SK-N-SH (cell line): ENCODE results near the gene PLS3. TPM values are rescaled to one million over a fixed set of nuclear protein-coding genes. Genes with fewer than 3 reads are reported as not detected.

ENCODE experiments used
- CTCF ChIA-PET: fragments of 300-600, 350-600 bp; formaldehyde crosslinking; extraction: SDS; loops from one replicate; lab custom pipeline; 2021; lab: Yijun Ruan, JAX
- POLR2A ChIA-PET: fragments of 350-600 bp; sonication (Branson Sonifier 250); formaldehyde crosslinking; extraction: SDS; loops from one replicate; lab custom pipeline; 2020; ENCODE audit warnings: antibody characterized with exemption, inconsistent platforms; lab: Yijun Ruan, JAX
- DNase-seq: peaks from one replicate; pipeline ENCODE4 v3.0.0; 2012
- H2AFZ ChIP-seq: fragments of 200-600 bp; sonication (generic); 2 replicates; pipeline ENCODE4 v1.8.1; 2016; ENCODE audit warnings: antibody characterized with exemption, mild to moderate bottlenecking, low read depth
- H3F3A ChIP-seq: fragments of 200-600 bp; sonication (generic); replicated peaks from 2 replicates; pipeline ENCODE3; 2016; ENCODE audit warnings: antibody characterized with exemption, mild to moderate bottlenecking; ENCODE audit not compliant: insufficient read depth
- H3K27ac ChIP-seq, 2 experiments: fragments of 200-500 bp in 1 of 2; fragments of 200-600 bp in 1 of 2; sonication (Bioruptor generic) in 1 of 2; sonication (generic), shearing (Covaris generic) in 1 of 2; 2 replicates each; pipeline versions ENCODE4 v1.5.1 to v1.6.1; 2014 to 2016; ENCODE audit warnings: low read depth in 2 of 2, inconsistent platforms in 1 of 2, low read length in 1 of 2, mild to moderate bottlenecking in 1 of 2, mixed read lengths in 1 of 2
- H3K27me3 ChIP-seq: fragments of 200-600 bp; sonication (generic), shearing (Covaris generic); 2 replicates; pipeline ENCODE4 v1.6.1; 2016; ENCODE audit warnings: mixed run types; ENCODE audit not compliant: insufficient read depth
- H3K36me3 ChIP-seq, 2 experiments: fragments of 200-500 bp in 1 of 2; fragments of 200-600 bp in 1 of 2; sonication (Bioruptor generic) in 1 of 2; sonication (generic) in 1 of 2; replicated peaks in 1 of 2; 2 replicates each; pipeline versions ENCODE3 to v1.5.1; 2014 to 2016; ENCODE audit warnings: low read length in 1 of 2, mild to moderate bottlenecking in 1 of 2; ENCODE audit not compliant: insufficient read depth in 2 of 2, control insufficient read depth in 1 of 2
- H3K4me1 ChIP-seq, 2 experiments: fragments of 200-500 bp in 1 of 2; fragments of 200-600 bp in 1 of 2; sonication (Bioruptor generic) in 1 of 2; sonication (generic), shearing (Covaris generic) in 1 of 2; 2 replicates each; pipeline versions ENCODE4 v1.5.1 to v1.6.1; 2014 to 2016; ENCODE audit warnings: low read depth in 1 of 2, low read length in 1 of 2, mixed run types in 1 of 2; ENCODE audit not compliant: insufficient read depth in 2 of 2, control insufficient read depth in 1 of 2
- H3K4me2 ChIP-seq: fragments of 200-600 bp; sonication (generic), shearing (Covaris generic); 2 replicates; pipeline ENCODE4 v1.6.1; 2017; ENCODE audit warnings: mixed run types
- H3K4me3 ChIP-seq, 2 experiments: fragments of 200-500 bp in 1 of 2; fragments of 200-600 bp in 1 of 2; sonication (Bioruptor generic) in 1 of 2; sonication (generic), shearing (Covaris generic) in 1 of 2; 2 replicates each; pipeline versions ENCODE4 v1.5.1 to v1.8.1; 2014 to 2016; ENCODE audit warnings: low read depth in 2 of 2, inconsistent platforms in 1 of 2, low read length in 1 of 2, mild to moderate bottlenecking in 1 of 2, mixed read lengths in 1 of 2, moderate library complexity in 1 of 2
- H3K79me2 ChIP-seq: fragments of 200-600 bp; sonication (generic); 2 replicates; pipeline ENCODE4 v1.8.1; 2017; ENCODE audit warnings: mild to moderate bottlenecking; ENCODE audit not compliant: insufficient read depth
- H3K9ac ChIP-seq: fragments of 200-600 bp; sonication (generic); 2 replicates; pipeline ENCODE4 v1.6.1; 2017; ENCODE audit warnings: mixed run types
- H3K9me2 ChIP-seq: fragments of 200-600 bp; sonication (generic); 2 replicates; pipeline ENCODE4 v1.6.1; 2017; ENCODE audit warnings: mixed run types
- H3K9me3 ChIP-seq: fragments of 200-600 bp; sonication (generic); 2 replicates; pipeline ENCODE4 v1.6.1; 2017; ENCODE audit warnings: mixed run types, mild to moderate bottlenecking, moderate library complexity
- H4K20me1 ChIP-seq: fragments of 200-600 bp; sonication (generic); 2 replicates; pipeline ENCODE4 v1.6.1; 2017; ENCODE audit warnings: mild to moderate bottlenecking, mixed run types; ENCODE audit not compliant: insufficient read depth
- FOSL2 ChIP-seq: IDR thresholded peaks from 2 replicates; pipeline ENCODE4 v1.4.0; 2012; ENCODE audit warnings: low read depth, mild to moderate bottlenecking, moderate library complexity, borderline replicate concordance
- FOXJ3 ChIP-seq: sonication (generic); formaldehyde crosslinking; IDR thresholded peaks from 2 replicates; pipeline ENCODE4 v1.5.1; 2020; ENCODE audit warnings: mild to moderate bottlenecking, missing genetic modification reagents
- FOXM1 ChIP-seq: IDR thresholded peaks from 2 replicates; pipeline ENCODE4 v1.4.0; 2012; ENCODE audit warnings: low read depth, mild to moderate bottlenecking
- GABPA ChIP-seq: IDR thresholded peaks from 2 replicates; pipeline ENCODE4 v1.4.0; 2012; ENCODE audit warnings: low read depth, mild to moderate bottlenecking
- JUND ChIP-seq: IDR thresholded peaks from 2 replicates; pipeline ENCODE4 v1.4.0; 2012
- MEF2A ChIP-seq: IDR thresholded peaks from 2 replicates; pipeline ENCODE4 v1.4.0; 2012; ENCODE audit warnings: low read depth, borderline replicate concordance
- NFIC ChIP-seq: IDR thresholded peaks from 2 replicates; pipeline ENCODE4 v1.4.0; 2012; ENCODE audit warnings: borderline replicate concordance
- POLR2AphosphoS5 ChIP-seq: IDR thresholded peaks from 2 replicates; pipeline ENCODE4 v1.6.1; 2012; ENCODE audit warnings: low read depth, low read length
- RFX5 ChIP-seq: IDR thresholded peaks from 2 replicates; pipeline ENCODE4 v1.6.1; 2012; ENCODE audit warnings: mild to moderate bottlenecking, improper control_type of control experiment, low read length
- RXRA ChIP-seq: IDR thresholded peaks from 2 replicates; pipeline ENCODE4 v1.4.0; 2012; ENCODE audit warnings: low read depth, mild to moderate bottlenecking, borderline replicate concordance
- SMC3 ChIP-seq: IDR thresholded peaks from 2 replicates; pipeline ENCODE4 v1.6.1; 2012; ENCODE audit warnings: low read depth, low read length, improper control_type of control experiment
- YY1 ChIP-seq: IDR thresholded peaks from 2 replicates; pipeline ENCODE4 v1.4.0; 2012; ENCODE audit warnings: low read depth, mild to moderate bottlenecking
- WGBS: methylation state at CpG from one replicate; pipeline ENCODE4 v1.1.6; 2017; ENCODE audit warnings: low lambda C conversion rate; 5-methylcytosine and 5-hydroxymethylcytosine counted together
- polyA plus RNA-seq, 3 experiments: library from polyadenylated mRNA; depleted of rRNA; stranded (reverse); fragments of >200 nt; gene quantifications; 2 replicates each; pipeline ENCODE4 v1.2.3, GENCODE V29; 2012
- TF ChIP-seq, protein P1 (sequence below): IDR thresholded peaks from 2 replicates; pipeline ENCODE4 v1.6.1; 2012; ENCODE audit warnings: mild to moderate bottlenecking, low read depth, low read length, moderate library complexity
- TF ChIP-seq, protein P2 (sequence below): IDR thresholded peaks from 2 replicates; pipeline ENCODE4 v1.4.0; 2012; ENCODE audit warnings: low read depth, borderline replicate concordance
- TF ChIP-seq, protein P3 (sequence below): IDR thresholded peaks from 2 replicates; pipeline ENCODE4; 2012
- TF ChIP-seq, protein P4 (sequence below): IDR thresholded peaks from 2 replicates; pipeline ENCODE4 v1.4.0; 2012; ENCODE audit warnings: low read depth, borderline replicate concordance

The PLS3 gene
- polyA plus RNA-seq, 1 of the 3 experiments (the other 2 are of a cell fraction) = 35.7 TPM

DNA sequence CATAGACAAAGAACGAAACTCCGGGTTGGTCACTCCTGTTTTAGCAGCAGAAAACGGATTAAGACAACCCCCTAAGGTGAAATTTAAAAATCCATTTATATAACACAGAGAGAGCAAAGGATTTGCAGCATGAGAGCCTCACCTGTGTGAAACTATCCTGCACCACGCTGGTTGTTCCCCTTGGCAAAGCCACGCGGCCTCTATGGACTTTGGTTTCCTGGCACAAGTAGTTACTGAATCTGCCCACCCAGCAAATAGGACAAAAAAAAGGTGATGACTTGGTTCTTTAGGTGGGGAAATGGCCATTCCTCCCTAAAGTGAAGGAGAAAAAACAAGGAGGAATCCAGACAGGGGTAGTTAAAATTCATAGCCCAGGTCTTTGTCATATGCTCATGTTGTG, 133.1 kb downstream of the PLS3 start:
- H3K79me2 ChIP-seq = no peaks in the 10 kb centered on the region
- WGBS = 34% methylated on average over 6 of the region's 6 CpGs
- no peak for TF ChIP-seq FOSL2
- TF ChIP-seq RFX5 = no peak
- TF ChIP-seq, protein P1, sequence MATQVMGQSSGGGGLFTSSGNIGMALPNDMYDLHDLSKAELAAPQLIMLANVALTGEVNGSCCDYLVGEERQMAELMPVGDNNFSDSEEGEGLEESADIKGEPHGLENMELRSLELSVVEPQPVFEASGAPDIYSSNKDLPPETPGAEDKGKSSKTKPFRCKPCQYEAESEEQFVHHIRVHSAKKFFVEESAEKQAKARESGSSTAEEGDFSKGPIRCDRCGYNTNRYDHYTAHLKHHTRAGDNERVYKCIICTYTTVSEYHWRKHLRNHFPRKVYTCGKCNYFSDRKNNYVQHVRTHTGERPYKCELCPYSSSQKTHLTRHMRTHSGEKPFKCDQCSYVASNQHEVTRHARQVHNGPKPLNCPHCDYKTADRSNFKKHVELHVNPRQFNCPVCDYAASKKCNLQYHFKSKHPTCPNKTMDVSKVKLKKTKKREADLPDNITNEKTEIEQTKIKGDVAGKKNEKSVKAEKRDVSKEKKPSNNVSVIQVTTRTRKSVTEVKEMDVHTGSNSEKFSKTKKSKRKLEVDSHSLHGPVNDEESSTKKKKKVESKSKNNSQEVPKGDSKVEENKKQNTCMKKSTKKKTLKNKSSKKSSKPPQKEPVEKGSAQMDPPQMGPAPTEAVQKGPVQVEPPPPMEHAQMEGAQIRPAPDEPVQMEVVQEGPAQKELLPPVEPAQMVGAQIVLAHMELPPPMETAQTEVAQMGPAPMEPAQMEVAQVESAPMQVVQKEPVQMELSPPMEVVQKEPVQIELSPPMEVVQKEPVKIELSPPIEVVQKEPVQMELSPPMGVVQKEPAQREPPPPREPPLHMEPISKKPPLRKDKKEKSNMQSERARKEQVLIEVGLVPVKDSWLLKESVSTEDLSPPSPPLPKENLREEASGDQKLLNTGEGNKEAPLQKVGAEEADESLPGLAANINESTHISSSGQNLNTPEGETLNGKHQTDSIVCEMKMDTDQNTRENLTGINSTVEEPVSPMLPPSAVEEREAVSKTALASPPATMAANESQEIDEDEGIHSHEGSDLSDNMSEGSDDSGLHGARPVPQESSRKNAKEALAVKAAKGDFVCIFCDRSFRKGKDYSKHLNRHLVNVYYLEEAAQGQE = no peak
- TF ChIP-seq POLR2AphosphoS5 = no peak
- TF ChIP-seq NFIC = no peak
- DNase-seq = no peak
- no peaks in the 10 kb centered on the region for H3K36me3 ChIP-seq
- H2AFZ ChIP-seq = no peak overlapping the region
- ChIA-PET CTCF (no interaction called here), POLR2A (no interaction called here)
- no peaks in the 10 kb centered on the region for H3K9me3 ChIP-seq
- H3K9ac ChIP-seq = no peak overlapping the region
- H3K4me3 ChIP-seq = no peak overlapping the region
- no peaks in the 10 kb centered on the region for H3K4me1 ChIP-seq
- H3F3A ChIP-seq = peaks cover 11% of the 10 kb centered on the region
- no peak overlapping the region for H3K4me2 ChIP-seq
- H3K27me3 ChIP-seq = peaks cover 14% of the 10 kb centered on the region; the same call in 1 of the 2 replicates
- no peaks in the 10 kb centered on the region for H4K20me1 ChIP-seq
- H3K27ac ChIP-seq = no peak overlapping the region
- H3K9me2 ChIP-seq = no peaks in the 10 kb centered on the region

DNA sequence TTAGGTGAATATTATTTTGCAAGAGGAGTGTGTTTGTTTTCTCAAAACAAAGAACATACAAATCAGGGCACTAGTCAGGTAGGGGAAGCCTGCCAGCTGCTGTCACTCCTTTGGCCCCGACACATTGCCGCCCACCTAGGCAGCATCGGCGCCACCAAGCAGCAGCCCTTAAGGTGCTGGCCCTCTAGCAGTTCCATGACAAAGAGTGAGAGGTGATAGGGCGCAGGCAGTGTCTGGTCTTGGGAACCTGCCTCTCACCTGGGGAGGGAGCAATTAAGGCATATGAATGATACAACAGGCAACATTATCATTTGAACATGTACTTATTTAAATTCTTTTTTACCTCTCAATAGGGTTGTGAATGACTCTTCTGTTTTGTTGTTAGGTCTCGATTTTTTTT, 135.1 kb downstream of the PLS3 start:
- ChIA-PET CTCF (no interaction called here), POLR2A (no interaction called here)
- H3F3A ChIP-seq = peaks cover 3% of the 10 kb centered on the region
- H4K20me1 ChIP-seq = no peaks in the 10 kb centered on the region
- DNase-seq = no peak
- TF ChIP-seq, protein P2, sequence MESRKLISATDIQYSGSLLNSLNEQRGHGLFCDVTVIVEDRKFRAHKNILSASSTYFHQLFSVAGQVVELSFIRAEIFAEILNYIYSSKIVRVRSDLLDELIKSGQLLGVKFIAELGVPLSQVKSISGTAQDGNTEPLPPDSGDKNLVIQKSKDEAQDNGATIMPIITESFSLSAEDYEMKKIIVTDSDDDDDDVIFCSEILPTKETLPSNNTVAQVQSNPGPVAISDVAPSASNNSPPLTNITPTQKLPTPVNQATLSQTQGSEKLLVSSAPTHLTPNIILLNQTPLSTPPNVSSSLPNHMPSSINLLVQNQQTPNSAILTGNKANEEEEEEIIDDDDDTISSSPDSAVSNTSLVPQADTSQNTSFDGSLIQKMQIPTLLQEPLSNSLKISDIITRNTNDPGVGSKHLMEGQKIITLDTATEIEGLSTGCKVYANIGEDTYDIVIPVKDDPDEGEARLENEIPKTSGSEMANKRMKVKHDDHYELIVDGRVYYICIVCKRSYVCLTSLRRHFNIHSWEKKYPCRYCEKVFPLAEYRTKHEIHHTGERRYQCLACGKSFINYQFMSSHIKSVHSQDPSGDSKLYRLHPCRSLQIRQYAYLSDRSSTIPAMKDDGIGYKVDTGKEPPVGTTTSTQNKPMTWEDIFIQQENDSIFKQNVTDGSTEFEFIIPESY = no peak
- TF ChIP-seq YY1 = no peak
- no peak for TF ChIP-seq POLR2AphosphoS5
- no peak for TF ChIP-seq FOXJ3 (CRISPR knock-in tag)
- no peak for TF ChIP-seq MEF2A
- TF ChIP-seq GABPA = no peak
- no peak for TF ChIP-seq JUND
- TF ChIP-seq, protein P3, sequence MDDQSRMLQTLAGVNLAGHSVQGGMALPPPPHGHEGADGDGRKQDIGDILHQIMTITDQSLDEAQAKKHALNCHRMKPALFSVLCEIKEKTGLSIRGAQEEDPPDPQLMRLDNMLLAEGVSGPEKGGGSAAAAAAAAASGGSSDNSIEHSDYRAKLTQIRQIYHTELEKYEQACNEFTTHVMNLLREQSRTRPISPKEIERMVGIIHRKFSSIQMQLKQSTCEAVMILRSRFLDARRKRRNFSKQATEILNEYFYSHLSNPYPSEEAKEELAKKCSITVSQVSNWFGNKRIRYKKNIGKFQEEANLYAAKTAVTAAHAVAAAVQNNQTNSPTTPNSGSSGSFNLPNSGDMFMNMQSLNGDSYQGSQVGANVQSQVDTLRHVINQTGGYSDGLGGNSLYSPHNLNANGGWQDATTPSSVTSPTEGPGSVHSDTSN = no peak
- no peak for TF ChIP-seq RXRA
- no peak for TF ChIP-seq SMC3
- no peak for TF ChIP-seq RFX5
- TF ChIP-seq, protein P4, sequence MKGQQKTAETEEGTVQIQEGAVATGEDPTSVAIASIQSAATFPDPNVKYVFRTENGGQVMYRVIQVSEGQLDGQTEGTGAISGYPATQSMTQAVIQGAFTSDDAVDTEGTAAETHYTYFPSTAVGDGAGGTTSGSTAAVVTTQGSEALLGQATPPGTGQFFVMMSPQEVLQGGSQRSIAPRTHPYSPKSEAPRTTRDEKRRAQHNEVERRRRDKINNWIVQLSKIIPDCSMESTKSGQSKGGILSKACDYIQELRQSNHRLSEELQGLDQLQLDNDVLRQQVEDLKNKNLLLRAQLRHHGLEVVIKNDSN = no peak
- no peak for TF ChIP-seq FOXM1
- no peaks in the 10 kb centered on the region for H3K36me3 ChIP-seq
- H3K9ac ChIP-seq = no peak overlapping the region
- no peaks in the 10 kb centered on the region for H3K9me3 ChIP-seq
- no peak overlapping the region for H3K27ac ChIP-seq
- WGBS = 42% methylated on average over 6 of the region's 6 CpGs
- H3K27me3 ChIP-seq = peaks cover 14% of the 10 kb centered on the region; the same call in 1 of the 2 replicates
- no peak overlapping the region for H2AFZ ChIP-seq
- H3K4me2 ChIP-seq = no peak overlapping the region
- H3K4me1 ChIP-seq = no peaks in the 10 kb centered on the region
- H3K9me2 ChIP-seq = no peaks in the 10 kb centered on the region
- H3K4me3 ChIP-seq = no peak overlapping the region
- H3K79me2 ChIP-seq = no peaks in the 10 kb centered on the region
